Breast epithelium (tissue), 3 donors: ENCODE measurements around the gene KLRB1.

ENCODE experiments used
- POLR2A ChIP-seq: fragments of 450-650 bp; IDR thresholded peaks from one replicate; pipeline ENCODE4 v1.6.1; 2016; ENCODE audit warnings: antibody characterized with exemption, mild to moderate bottlenecking, moderate library complexity
- POLR2AphosphoS5 ChIP-seq, 3 donors: sonication (generic); formaldehyde crosslinking; IDR thresholded peaks; one replicate each; pipeline ENCODE4 v1.6.1; 2017; ENCODE audit warnings: antibody characterized with exemption in 3 of 3
- TF ChIP-seq, protein P1 (sequence below), 3 donors: fragments of 450-650 bp; IDR thresholded peaks; one replicate each; pipeline ENCODE4 v1.5.1; 2016 to 2017; ENCODE audit warnings: antibody characterized with exemption in 3 of 3, mild to moderate bottlenecking in 3 of 3, moderate library complexity in 3 of 3

DNA sequence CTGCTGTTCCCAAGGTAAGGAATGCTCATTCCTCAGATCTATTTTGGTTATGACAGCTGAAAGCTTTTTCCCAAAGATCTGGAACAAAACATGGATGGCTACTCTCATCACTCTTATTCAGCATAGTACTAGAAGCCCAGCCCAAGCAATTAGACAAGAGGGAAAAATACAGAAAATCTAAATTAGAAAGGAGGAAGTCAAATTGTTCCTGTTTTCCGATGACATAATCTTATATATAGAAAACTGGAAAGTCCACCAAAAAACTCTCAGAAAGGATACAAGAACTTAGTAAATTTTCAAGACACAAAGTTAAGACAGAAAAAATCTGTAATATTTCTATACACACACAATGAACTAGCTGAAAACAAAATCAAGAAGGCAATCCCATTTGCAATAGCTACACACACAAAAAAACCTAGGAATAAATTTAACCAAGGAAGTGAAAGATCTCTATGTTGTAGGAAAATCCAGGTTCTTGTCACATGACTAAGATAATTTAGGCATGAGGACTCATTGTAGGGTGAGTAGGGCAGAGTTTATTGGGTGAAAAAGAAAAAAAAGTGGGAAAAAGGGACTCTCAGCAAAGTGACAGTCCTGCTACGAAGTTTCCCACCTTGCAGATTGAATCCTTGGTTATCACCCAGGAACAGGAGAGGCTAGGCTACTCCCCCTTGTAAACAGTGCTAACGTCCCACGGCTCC lies 28.6 kb upstream of the KLRB1 start:
- TF ChIP-seq POLR2AphosphoS5 (IDR thresholded peaks at IDR 0.05) (no peak), POLR2A (no peak)
- TF ChIP-seq, protein P1, sequence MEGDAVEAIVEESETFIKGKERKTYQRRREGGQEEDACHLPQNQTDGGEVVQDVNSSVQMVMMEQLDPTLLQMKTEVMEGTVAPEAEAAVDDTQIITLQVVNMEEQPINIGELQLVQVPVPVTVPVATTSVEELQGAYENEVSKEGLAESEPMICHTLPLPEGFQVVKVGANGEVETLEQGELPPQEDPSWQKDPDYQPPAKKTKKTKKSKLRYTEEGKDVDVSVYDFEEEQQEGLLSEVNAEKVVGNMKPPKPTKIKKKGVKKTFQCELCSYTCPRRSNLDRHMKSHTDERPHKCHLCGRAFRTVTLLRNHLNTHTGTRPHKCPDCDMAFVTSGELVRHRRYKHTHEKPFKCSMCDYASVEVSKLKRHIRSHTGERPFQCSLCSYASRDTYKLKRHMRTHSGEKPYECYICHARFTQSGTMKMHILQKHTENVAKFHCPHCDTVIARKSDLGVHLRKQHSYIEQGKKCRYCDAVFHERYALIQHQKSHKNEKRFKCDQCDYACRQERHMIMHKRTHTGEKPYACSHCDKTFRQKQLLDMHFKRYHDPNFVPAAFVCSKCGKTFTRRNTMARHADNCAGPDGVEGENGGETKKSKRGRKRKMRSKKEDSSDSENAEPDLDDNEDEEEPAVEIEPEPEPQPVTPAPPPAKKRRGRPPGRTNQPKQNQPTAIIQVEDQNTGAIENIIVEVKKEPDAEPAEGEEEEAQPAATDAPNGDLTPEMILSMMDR (IDR thresholded peaks at IDR 0.05) = no peak
